Kidney (tissue), 14 donors: ENCODE measurements around the gene TMEM164. TPM values are rescaled to one million over a fixed set of nuclear protein-coding genes. Genes with fewer than 3 reads are reported as not detected.

Experiments
- DNase-seq, 5 donors: peaks; one replicate each; pipeline ENCODE4 v3.0.0-alpha.2; 2013 to 2020
- FAIRE-seq: peaks from 2 replicates; lab custom pipeline; 2012; peaks lifted over from hg19 to GRCh38; lab: Jason Lieb, UNC
- H3K27ac ChIP-seq, 2 donors: one replicate each; pipeline ENCODE4 v1.7.0; 2013; ENCODE audit warnings: low read depth in 2 of 2, low read length in 2 of 2, inconsistent platforms in 1 of 2
- H3K27me3 ChIP-seq: one replicate; pipeline ENCODE4 v1.7.1; 2013; ENCODE audit warnings: low read length, inconsistent platforms; ENCODE audit not compliant: control insufficient read depth, insufficient read depth
- H3K36me3 ChIP-seq, 3 donors: one replicate each; pipeline versions ENCODE4 v1.7.0 to v1.7.1; 2013; ENCODE audit warnings: low read length in 3 of 3, control low read depth in 1 of 3, inconsistent platforms in 1 of 3; ENCODE audit not compliant: insufficient read depth in 3 of 3, control insufficient read depth in 2 of 3
- H3K4me1 ChIP-seq, 3 donors: one replicate each; pipeline versions ENCODE4 v1.7.0 to v1.7.1; 2013; ENCODE audit warnings: low read length in 3 of 3, inconsistent platforms in 1 of 3, low read depth in 1 of 3; ENCODE audit not compliant: control insufficient read depth in 2 of 3, insufficient read depth in 2 of 3
- H3K4me3 ChIP-seq, 3 donors: one replicate each; pipeline versions ENCODE4 v1.7.0 to v1.8.1; 2013; ENCODE audit warnings: low read length in 3 of 3, control low read depth in 1 of 3, inconsistent platforms in 1 of 3
- H3K9ac ChIP-seq, 3 donors: one replicate each; pipeline versions ENCODE4 v1.7.0 to v1.7.1; 2013; ENCODE audit warnings: low read length in 3 of 3, control low read depth in 1 of 3, inconsistent platforms in 1 of 3
- H3K9me3 ChIP-seq, 3 donors: one replicate each; pipeline versions ENCODE4 v1.7.0 to v1.7.1; 2013; ENCODE audit warnings: low read length in 3 of 3, control low read depth in 1 of 3, inconsistent platforms in 1 of 3; ENCODE audit not compliant: control insufficient read depth in 2 of 3, insufficient read depth in 1 of 3
- intact Hi-C: fragments of 100-400 bp; cut with DNase I; formaldehyde crosslinking; loops from one replicate; pipeline ENCODE4 v1.11.1; 2022
- polyA plus RNA-seq: library from polyadenylated mRNA; stranded (reverse); fragments of 350-450 nt; fragmentation: Illumina TruSeq; extraction: RNeasy Lipid Tissue Mini Kit (QIAGEN cat#74804); gene quantifications from one replicate; pipeline ENCODE4 v1.2.3, GENCODE V29; 2014; ENCODE audit warnings: low read depth, low replicate concordance; ENCODE audit not compliant: insufficient read depth
- total RNA-seq: library from RNA; stranded (reverse); fragmentation: NEBNext Ultra II Directional; extraction: Animal tissue kit (Norgen Biotek cat#: 25700); gene quantifications from one replicate; pipeline ENCODE4 v1.2.1, GENCODE V29; 2021
- TF ChIP-seq, protein P1 (sequence below): IDR thresholded peaks from 3 replicates; pipeline ENCODE4 v1.5.1; 2012; ENCODE audit warnings: mild to moderate bottlenecking, moderate library complexity, borderline replicate concordance; ENCODE audit not compliant: insufficient read depth; ENCODE audit errors: extremely low read depth
- donor health status: control.
- donor health status: control.
- donor health status: control.
- donor health status: control.
- donor health status: control.
- donor health status: DM: yes; HTN: yes; CAD: no.
- donor health status: Normal renal cell carcinoma (clear cell type).

The TMEM164 gene
- total and polyA plus RNA-seq, 2 donors from 2014 or later: 16.9 to 36.0 TPM

GRCh38 chrX:110168585-110168984, 165.7 kb downstream of the TMEM164 start:
- no peak overlapping the region for H3K27ac ChIP-seq
- no peak overlapping the region for H3K9ac ChIP-seq
- no peaks in the 10 kb centered on the region for H3K9me3 ChIP-seq

GRCh38 chrX:110170029-110170428, 167.1 kb downstream of the TMEM164 start:
- no peak overlapping the region for H3K4me3 ChIP-seq
- no peak overlapping the region for H3K27ac ChIP-seq
- H3K9me3 ChIP-seq: no peaks in the 10 kb centered on the region
- intact Hi-C loops: no loop called here
- no peaks in the 10 kb centered on the region for H3K27me3 ChIP-seq
- peaks cover 0 to 2% (median 0%) of the 10 kb centered on the region in 3 donors for H3K36me3 ChIP-seq
- TF ChIP-seq, protein P1, sequence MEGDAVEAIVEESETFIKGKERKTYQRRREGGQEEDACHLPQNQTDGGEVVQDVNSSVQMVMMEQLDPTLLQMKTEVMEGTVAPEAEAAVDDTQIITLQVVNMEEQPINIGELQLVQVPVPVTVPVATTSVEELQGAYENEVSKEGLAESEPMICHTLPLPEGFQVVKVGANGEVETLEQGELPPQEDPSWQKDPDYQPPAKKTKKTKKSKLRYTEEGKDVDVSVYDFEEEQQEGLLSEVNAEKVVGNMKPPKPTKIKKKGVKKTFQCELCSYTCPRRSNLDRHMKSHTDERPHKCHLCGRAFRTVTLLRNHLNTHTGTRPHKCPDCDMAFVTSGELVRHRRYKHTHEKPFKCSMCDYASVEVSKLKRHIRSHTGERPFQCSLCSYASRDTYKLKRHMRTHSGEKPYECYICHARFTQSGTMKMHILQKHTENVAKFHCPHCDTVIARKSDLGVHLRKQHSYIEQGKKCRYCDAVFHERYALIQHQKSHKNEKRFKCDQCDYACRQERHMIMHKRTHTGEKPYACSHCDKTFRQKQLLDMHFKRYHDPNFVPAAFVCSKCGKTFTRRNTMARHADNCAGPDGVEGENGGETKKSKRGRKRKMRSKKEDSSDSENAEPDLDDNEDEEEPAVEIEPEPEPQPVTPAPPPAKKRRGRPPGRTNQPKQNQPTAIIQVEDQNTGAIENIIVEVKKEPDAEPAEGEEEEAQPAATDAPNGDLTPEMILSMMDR: no peak
- DNase-seq (no peak), FAIRE-seq (no peak)
- no peaks in the 10 kb centered on the region for H3K4me1 ChIP-seq
- H3K9ac ChIP-seq: no peak overlapping the region

More at GRCh38 chrX:110168585-110168984, 165.7 kb downstream of the TMEM164 start:
- no peak overlapping the region for H3K4me3 ChIP-seq
- H3K27me3 ChIP-seq: no peaks in the 10 kb centered on the region
- DNase-seq: no peak
- TF ChIP-seq, protein P1: no peak
- peaks cover 0 to under 1% (median 0%) of the 10 kb centered on the region in 3 donors for H3K36me3 ChIP-seq
- H3K4me1 ChIP-seq: no peaks in the 10 kb centered on the region
- FAIRE-seq: no peak
- intact Hi-C loops: no loop called here

GRCh38 chrX:110171442-110171841, 168.5 kb downstream of the TMEM164 start:
- no peaks in the 10 kb centered on the region for H3K9me3 ChIP-seq
- no peak overlapping the region for H3K4me3 ChIP-seq
- no peak for FAIRE-seq
- no peaks in the 10 kb centered on the region for H3K4me1 ChIP-seq
- no peak for DNase-seq
- intact Hi-C loops: no loop called here
- no peaks in the 10 kb centered on the region for H3K27me3 ChIP-seq
- H3K9ac ChIP-seq: no peak overlapping the region
- no peak overlapping the region for H3K27ac ChIP-seq
- peaks cover 0 to 2% (median 0%) of the 10 kb centered on the region in 3 donors for H3K36me3 ChIP-seq
- TF ChIP-seq, protein P1: no peak

- no peaks in the 10 kb centered on the region for H3K9me3 ChIP-seq
- H3K9ac ChIP-seq: no peak overlapping the region
- H3K27me3 ChIP-seq: no peaks in the 10 kb centered on the region
- DNase-seq: no peak
- intact Hi-C loops: no loop called here
- no peak overlapping the region for H3K4me3 ChIP-seq
- TF ChIP-seq, protein P1: no peak
- no peak for FAIRE-seq
- peaks cover 0 to 2% (median 0%) of the 10 kb centered on the region in 3 donors for H3K36me3 ChIP-seq
- H3K27ac ChIP-seq: no peak overlapping the region
- no peaks in the 10 kb centered on the region for H3K4me1 ChIP-seq
These were observed 169.3 kb downstream of the TMEM164 start for GRCh38 chrX:110172215-110172614.
